B cell (primary cell): ENCODE measurements around the gene TANGO6. TPM values are rescaled to one million over a fixed set of nuclear protein-coding genes. Genes with fewer than 3 reads are reported as not detected.

Experiments used
- ATAC-seq: fragments of 200-7000 bp; cut with Tn5 transposase; one replicate; pipeline ENCODE4 v1.10.0; 2021; ENCODE audit warnings: low read depth, mild to moderate bottlenecking, moderate number of reproducible peaks, moderate library complexity
- CTCF ChIA-PET: fragments of 350-600 bp; sonication (Branson Sonifier 250); formaldehyde crosslinking; loops from one replicate; lab custom pipeline; 2021; ENCODE audit warnings: antibody characterized with exemption, inconsistent platforms; lab: Charles Lee
- POLR2A ChIA-PET: fragments of 350-600 bp; sonication (Branson Sonifier 250); formaldehyde crosslinking; loops from one replicate; lab custom pipeline; 2021; ENCODE audit warnings: antibody characterized with exemption; lab: Charles Lee
- DNase-seq: peaks from one replicate; pipeline ENCODE4 v3.0.0; 2013
- H2AFZ ChIP-seq: 2 replicates; pipeline ENCODE4 v1.6.1; 2012; ENCODE audit warnings: mild to moderate bottlenecking, low read depth, low read length; ENCODE audit not compliant: insufficient read depth, poor library complexity, severe bottlenecking
- H3K27ac ChIP-seq, 2 donors: 1 replicate in 1 of 2; 2 replicates in 1 of 2; pipeline ENCODE4 v1.5.1; 2012 to 2013; ENCODE audit warnings: low read length in 2 of 2, mild to moderate bottlenecking in 2 of 2, moderate library complexity in 1 of 2
- H3K27me3 ChIP-seq, 4 experiments: fragments of 200-600 bp in 1 of 4; sonication (generic) in 1 of 4; replicated peaks in 1 of 4; 1 replicate in 2 of 4; 2 replicates in 2 of 4; pipeline versions ENCODE4 v1.6.1 to v1.7.0; 2013 to 2016; ENCODE audit warnings: low read length in 3 of 4, mild to moderate bottlenecking in 2 of 4, mixed read lengths in 1 of 4, moderate library complexity in 1 of 4; ENCODE audit not compliant: insufficient read depth in 4 of 4, control insufficient read depth in 3 of 4; ENCODE audit errors: control extremely low read depth in 1 of 4
- H3K36me3 ChIP-seq, 2 experiments: replicated peaks in 1 of 2; 1 replicate in 1 of 2; 2 replicates in 1 of 2; pipeline versions ENCODE4 v1.6.1 to v1.7.1; 2013; ENCODE audit warnings: low read length in 1 of 2; ENCODE audit not compliant: insufficient read depth in 2 of 2, control insufficient read depth in 1 of 2; ENCODE audit errors: control extremely low read depth in 1 of 2, extremely low read depth in 1 of 2
- H3K4me1 ChIP-seq, 2 donors: fragments of 200-600 bp in 1 of 2; sonication (generic) in 1 of 2; 1 replicate in 1 of 2; 2 replicates in 1 of 2; pipeline versions ENCODE4 v1.5.1 to v1.6.1; 2013 to 2017; ENCODE audit warnings: low read length in 2 of 2; ENCODE audit not compliant: control insufficient read depth in 2 of 2, insufficient read depth in 2 of 2
- H3K4me2 ChIP-seq: replicated peaks from 2 replicates; pipeline ENCODE3; 2012; ENCODE audit warnings: mild to moderate bottlenecking, low read depth, low read length; ENCODE audit not compliant: poor library complexity, severe bottlenecking
- H3K4me3 ChIP-seq, 5 experiments: fragments of 200-600 bp in 1 of 5; sonication (generic) in 1 of 5; 1 replicate in 3 of 5; 2 replicates in 2 of 5; pipeline versions ENCODE4 v1.5.1 to v1.7.0; 2011 to 2016; ENCODE audit warnings: low read length in 4 of 5, mild to moderate bottlenecking in 4 of 5, low read depth in 2 of 5, control low read depth in 1 of 5, moderate library complexity in 1 of 5; ENCODE audit not compliant: insufficient read depth in 1 of 5; ENCODE audit errors: control extremely low read depth in 1 of 5, extremely low read depth in 1 of 5
- H3K79me2 ChIP-seq: fragments of 200-600 bp; sonication (generic); one replicate; pipeline ENCODE4 v1.6.0; 2016; ENCODE audit warnings: low read length; ENCODE audit not compliant: control insufficient read depth, insufficient read depth
- H3K9ac ChIP-seq: fragments of 200-600 bp; sonication (generic); 2 replicates; pipeline ENCODE4 v1.6.1; 2017; ENCODE audit warnings: mild to moderate bottlenecking, low read length, moderate library complexity
- H3K9me3 ChIP-seq, 3 donors: one replicate each; pipeline versions ENCODE4 v1.6.1 to v1.7.1; 2013; ENCODE audit warnings: low read length in 2 of 3; ENCODE audit not compliant: control insufficient read depth in 2 of 3, insufficient read depth in 1 of 3; ENCODE audit errors: control extremely low read depth in 1 of 3
- H4K20me1 ChIP-seq: 2 replicates; pipeline ENCODE4 v1.6.0; 2012; ENCODE audit warnings: mild to moderate bottlenecking, low read length; ENCODE audit not compliant: insufficient read depth, control insufficient read depth, poor library complexity, severe bottlenecking
- H3K27ac Mint-ChIP-seq: one replicate; pipeline ENCODE4 v1.8.0; 2021; ENCODE audit warnings: mixed read lengths
- H3K27me3 Mint-ChIP-seq: one replicate; pipeline ENCODE4 v1.8.0; 2021; ENCODE audit warnings: mixed read lengths
- H3K4me1 Mint-ChIP-seq: one replicate; pipeline ENCODE4 v1.8.0; 2021; ENCODE audit warnings: mixed read lengths
- H3K4me3 Mint-ChIP-seq: one replicate; pipeline ENCODE4 v1.8.0; 2021; ENCODE audit warnings: mixed read lengths
- H3K9me3 Mint-ChIP-seq: one replicate; pipeline ENCODE4 v1.8.0; 2022; ENCODE audit warnings: mixed read lengths; ENCODE audit not compliant: insufficient read depth
- CTCF ChIP-seq: fragments of 200-600 bp; IDR thresholded peaks from one replicate; pipeline ENCODE4 v1.8.0; 2022; ENCODE audit warnings: antibody characterized with exemption, mild to moderate bottlenecking
- EZH2 ChIP-seq: IDR thresholded peaks from 2 replicates; pipeline ENCODE4 v1.6.1; 2012; ENCODE audit warnings: borderline replicate concordance, low read depth, mild to moderate bottlenecking, moderate library complexity, low read length; ENCODE audit not compliant: insufficient read depth, poor library complexity, severe bottlenecking
- WGBS: methylation state at CpG from one replicate; pipeline ENCODE4 v1.1.5; 2013; ENCODE audit warnings: missing lambda C conversion rate; ENCODE audit not compliant: insufficient coverage; 5-methylcytosine and 5-hydroxymethylcytosine counted together
- intact Hi-C: fragments of 100-400 bp; cut with micrococcal nuclease; formaldehyde crosslinking; loops from one replicate; pipeline ENCODE4 v1.10.0; 2022
- polyA plus RNA-seq: library from polyadenylated mRNA; depleted of rRNA; stranded (reverse); fragments of >200 nt; gene quantifications from 2 replicates; pipeline ENCODE4 v1.2.3, GENCODE V29; 2012
- total RNA-seq, 2 donors: library from RNA; stranded (reverse); fragments of 120-200 nt in 1 of 2; gene quantifications; 1 replicate in 1 of 2; 2 replicates in 1 of 2; pipeline versions ENCODE4 v1.2.3 to v1.2.4, GENCODE V29; 2013 to 2022

The TANGO6 gene
- total and polyA plus RNA-seq, 2 donors (not counting 1 experiment from before 2014, with no cell fraction given) = 8.0 to 42.8 TPM

- TF ChIP-seq CTCF = no peak
- no peak for TF ChIP-seq EZH2
- ATAC-seq (no peak), DNase-seq (no peak)
- ChIA-PET CTCF (no interaction called here), POLR2A (no interaction called here)
- Mint-ChIP-seq H3K4me3 (no peak overlapping the region), H3K4me1 (no peaks in the 10 kb centered on the region), H3K9me3 (no peaks in the 10 kb centered on the region), H3K27me3 (no peaks in the 10 kb centered on the region), H3K27ac (no peak overlapping the region)
- Histone ChIP-seq H3K27me3 (no peaks in the 10 kb centered on the region), H2AFZ (no peak overlapping the region), H3K36me3 (peaks cover 0 to 2% of the 10 kb centered on the region in 2 experiments), H3K4me3 (no peak overlapping the region), H3K79me2 (no peaks in the 10 kb centered on the region), H3K9ac (no peak overlapping the region), H3K27ac (no peak overlapping the region), H4K20me1 (no peaks in the 10 kb centered on the region), H3K4me1 (no peaks in the 10 kb centered on the region), H3K4me2 (no peak overlapping the region), H3K9me3 (peaks cover 0 to 1% (median 0%) of the 10 kb centered on the region in 3 donors)
- intact Hi-C loops = no loop called here
- no CpG with 5 or more reads among the region's 1 CpG for WGBS
Observed at GRCh38 chr16:68997564-68997963, 154.2 kb downstream of the TANGO6 start.

DNA sequence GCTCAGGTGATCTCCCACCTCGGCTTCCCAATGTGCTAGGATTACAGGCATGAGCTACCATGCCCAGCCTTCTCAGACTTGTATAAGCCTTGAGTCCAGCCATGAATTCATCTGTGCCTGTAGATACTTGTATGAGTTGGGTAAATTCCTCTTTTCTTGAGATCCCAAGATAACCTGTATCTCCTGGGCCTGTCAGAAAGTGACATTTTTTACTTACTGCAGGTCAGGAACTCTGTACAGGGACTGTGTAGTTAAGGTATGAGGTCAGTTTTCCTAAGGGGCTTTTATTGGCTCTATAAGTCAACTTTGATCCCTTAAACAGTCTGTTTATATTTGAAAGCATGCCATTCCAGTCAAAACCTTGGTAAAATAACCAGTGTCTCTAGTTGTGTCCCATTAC lies 155.8 kb downstream of the TANGO6 start:
- ChIA-PET CTCF (no interaction called here), POLR2A (no interaction called here)
- no peaks in the 10 kb centered on the region for H3K79me2 ChIP-seq
- 100% methylated on average over 1 of the region's 1 CpG for WGBS
- Mint-ChIP-seq H3K4me1 (no peaks in the 10 kb centered on the region), H3K27me3 (no peaks in the 10 kb centered on the region), H3K4me3 (no peak overlapping the region), H3K27ac (no peak overlapping the region), H3K9me3 (peaks cover 4% of the 10 kb centered on the region)
- no peak overlapping the region for H3K4me3 ChIP-seq
- no peak for TF ChIP-seq CTCF
- TF ChIP-seq EZH2 = no peak
- H3K4me1 ChIP-seq = no peaks in the 10 kb centered on the region
- no peak overlapping the region for H3K9ac ChIP-seq
- intact Hi-C loops = no loop called here
- peaks cover 0 to 5% (median 3%) of the 10 kb centered on the region in 3 donors for H3K9me3 ChIP-seq
- peaks cover 0 to 2% of the 10 kb centered on the region in 2 experiments for H3K36me3 ChIP-seq
- H3K27ac ChIP-seq = no peak overlapping the region
- no peak overlapping the region for H2AFZ ChIP-seq
- ATAC-seq = no peak
- H3K27me3 ChIP-seq = no peaks in the 10 kb centered on the region
- DNase-seq = no peak
- no peaks in the 10 kb centered on the region for H4K20me1 ChIP-seq
- no peak overlapping the region for H3K4me2 ChIP-seq
